Mammary epithelial cell (primary cell): ENCODE measurements around the gene GPS1.

Source experiments
- CTCF ChIP-seq, 2 donors: IDR thresholded peaks in 1 of 2; conservative IDR thresholded peaks in 1 of 2; 2 replicates each; pipeline ENCODE4 v1.5.1; 2011 to 2012; ENCODE audit warnings: inconsistent platforms in 2 of 2, low read length in 2 of 2, mild to moderate bottlenecking in 2 of 2, control low read depth in 1 of 2, low read depth in 1 of 2; ENCODE audit not compliant: insufficient read depth in 1 of 2; ENCODE audit errors: extremely low read depth in 1 of 2
- EZH2 ChIP-seq: IDR thresholded peaks from 2 replicates; pipeline ENCODE4 v1.6.1; 2012; ENCODE audit warnings: low read length, inconsistent platforms, borderline replicate concordance

DNA sequence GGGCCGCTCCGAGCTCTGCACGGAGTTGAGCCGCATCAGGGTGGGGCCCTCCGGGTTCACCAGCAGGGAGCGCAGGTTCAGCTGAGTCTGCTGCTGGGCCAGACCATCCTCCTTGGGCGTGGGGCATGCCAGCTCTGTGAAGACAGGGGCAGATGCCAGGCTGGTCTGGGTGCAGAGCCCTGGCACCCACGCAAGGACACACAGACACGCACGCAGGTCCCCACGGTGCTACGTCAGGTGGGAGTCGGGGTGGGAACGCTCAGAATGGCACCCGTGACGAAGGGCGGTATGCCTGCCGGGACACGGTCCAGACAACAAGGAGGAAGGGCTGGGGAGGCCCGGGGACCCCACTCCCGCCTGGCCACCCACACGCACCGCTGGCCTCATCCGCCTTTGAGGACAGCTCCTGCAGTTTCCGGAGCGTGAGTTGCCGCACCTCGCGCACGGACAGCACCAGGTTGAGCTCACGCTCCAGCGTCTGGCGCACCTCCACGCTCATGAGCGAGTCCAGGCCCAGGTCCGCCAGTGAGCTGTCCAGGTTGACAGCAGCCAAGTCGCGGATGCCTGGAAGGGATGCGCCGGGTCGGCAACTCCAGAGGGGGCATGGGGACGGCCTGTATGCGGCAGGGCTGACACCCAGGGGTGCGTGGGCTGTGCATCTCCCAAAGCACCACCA is 29.2 kb downstream of the GPS1 start:
- no peak for TF ChIP-seq CTCF (conservative IDR thresholded peaks at IDR 0.05 in 1 of 2, IDR thresholded peaks at IDR 0.05 in 1 of 2; ENCODE audit: extremely low read depth in 1 of 2, insufficient read depth in 1 of 2, low read depth in 1 of 2, low read length in 2 of 2)
- TF ChIP-seq EZH2: no peak
